Small intestine (tissue), 7 donors: ENCODE measurements around the gene AFF2. TPM values are rescaled to one million over a fixed set of nuclear protein-coding genes. Genes with fewer than 3 reads are reported as not detected.

Experiments
- DNase-seq, 2 donors: peaks; one replicate each; pipeline versions ENCODE4 v3.0.0 to v3.0.0-alpha.2; 2013
- FAIRE-seq: peaks from 2 replicates; lab custom pipeline; 2012; peaks lifted over from hg19 to GRCh38; lab: Jason Lieb, UNC
- H3K27ac ChIP-seq, 3 donors: one replicate each; pipeline ENCODE4 v1.5.1; 2013; ENCODE audit warnings: low read length in 2 of 3, mild to moderate bottlenecking in 2 of 3, control low read depth in 1 of 3, inconsistent platforms in 1 of 3, low read depth in 1 of 3, moderate library complexity in 1 of 3
- H3K27me3 ChIP-seq, 3 donors: one replicate each; pipeline ENCODE4 v1.6.1; 2013; ENCODE audit warnings: low read length in 3 of 3, inconsistent platforms in 1 of 3; ENCODE audit not compliant: control insufficient read depth in 3 of 3, insufficient read depth in 3 of 3
- H3K36me3 ChIP-seq, 3 donors: one replicate each; pipeline ENCODE4 v1.6.1; 2013; ENCODE audit warnings: low read length in 3 of 3, inconsistent platforms in 1 of 3, low read depth in 1 of 3, mild to moderate bottlenecking in 1 of 3, moderate library complexity in 1 of 3; ENCODE audit not compliant: control insufficient read depth in 3 of 3, insufficient read depth in 2 of 3
- H3K4me1 ChIP-seq, 3 donors: one replicate each; pipeline ENCODE4 v1.6.1; 2013; ENCODE audit warnings: low read length in 2 of 3, inconsistent platforms in 1 of 3, low read depth in 1 of 3, mild to moderate bottlenecking in 1 of 3, moderate library complexity in 1 of 3; ENCODE audit not compliant: control insufficient read depth in 3 of 3, insufficient read depth in 2 of 3
- H3K4me3 ChIP-seq, 3 donors: one replicate each; pipeline ENCODE4 v1.5.1; 2013; ENCODE audit warnings: low read length in 3 of 3, control low read depth in 1 of 3, inconsistent platforms in 1 of 3, low read depth in 1 of 3, mild to moderate bottlenecking in 1 of 3, moderate library complexity in 1 of 3
- H3K9me3 ChIP-seq, 2 donors: one replicate each; pipeline ENCODE4 v1.6.1; 2013; ENCODE audit warnings: low read depth in 1 of 2, low read length in 1 of 2; ENCODE audit not compliant: control insufficient read depth in 2 of 2, insufficient read depth in 1 of 2
- WGBS, 3 donors: extraction: QIAGEN DNeasy Blood & Tissue Kit; methylation state at CpG; one replicate each; pipeline ENCODE4 v1.1.7; 2013; 5-methylcytosine and 5-hydroxymethylcytosine counted together
- polyA plus RNA-seq, 4 donors: library from polyadenylated mRNA; stranded (reverse) in 3 of 4; unstranded in 1 of 4; fragments of 200-250 nt in 3 of 4; fragments of 120-200 nt in 1 of 4; gene quantifications; one replicate each; pipeline versions ENCODE4 v1.2.1 to v1.2.3, GENCODE V29; 2013
- donor health status: healthy with polysubstance abuse.
- donor health status: control.
- donor health status: control.
- donor health status: Bipolar disorder and iron deficiency.
- donor health status: healthy.

Gene AFF2
- polyA plus RNA-seq, 4 donors = 0.34 to 1.2 TPM; not detected in 2

DNA sequence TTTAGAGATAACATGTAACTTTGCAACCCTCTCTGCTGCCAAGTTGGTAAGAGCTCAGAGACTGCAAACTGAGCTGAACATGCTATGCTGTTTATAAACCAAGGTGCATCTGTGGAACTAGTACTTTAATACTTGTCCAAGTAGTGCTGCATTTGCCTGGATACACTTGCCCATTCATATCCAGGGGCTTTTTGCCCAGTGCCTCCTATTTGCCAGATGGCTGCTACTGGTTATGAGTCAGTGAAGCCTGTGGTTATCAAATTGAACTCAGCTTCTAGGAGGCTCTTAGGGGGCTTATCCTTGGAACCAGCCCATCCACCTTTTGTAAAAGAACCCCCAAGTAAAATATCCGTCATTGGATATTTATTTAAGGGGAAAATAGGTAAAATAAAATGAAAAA lies 79.6 kb downstream of the AFF2 start:
- H3K4me3 ChIP-seq = no peak overlapping the region
- no peak for DNase-seq
- no peak for FAIRE-seq

DNA sequence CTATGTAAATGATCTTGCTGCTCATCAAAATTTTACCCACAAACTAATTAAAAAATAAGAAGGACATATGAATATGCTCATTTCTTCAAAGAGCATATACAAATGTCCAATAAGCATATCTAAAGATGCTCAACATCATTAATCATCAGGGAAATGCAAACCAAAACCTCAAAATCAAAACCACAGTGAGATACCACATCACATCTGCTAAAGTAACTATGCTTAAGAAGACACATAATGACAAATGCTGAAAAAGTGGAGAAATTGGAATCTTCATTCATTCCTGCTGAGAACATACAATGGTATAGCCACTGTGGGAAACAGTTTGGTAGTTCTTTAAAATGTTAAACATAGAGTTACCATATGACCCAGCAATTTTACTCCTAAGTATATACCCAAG lies 81.9 kb downstream of the AFF2 start:
- no peak for FAIRE-seq
- H3K9me3 ChIP-seq = no peaks in the 10 kb centered on the region
- no peaks in the 10 kb centered on the region for H3K27me3 ChIP-seq
- no peaks in the 10 kb centered on the region for H3K4me1 ChIP-seq
- no peak for DNase-seq
- no peak overlapping the region for H3K4me3 ChIP-seq
- no peak overlapping the region for H3K27ac ChIP-seq
- no peaks in the 10 kb centered on the region for H3K36me3 ChIP-seq

More for the DNA sequence above, 79.6 kb downstream of the AFF2 start:
- no peaks in the 10 kb centered on the region for H3K9me3 ChIP-seq
- no peaks in the 10 kb centered on the region for H3K27me3 ChIP-seq
- H3K27ac ChIP-seq = no peak overlapping the region
- H3K36me3 ChIP-seq = no peaks in the 10 kb centered on the region
- WGBS, 3 donors = 35 to 73% (median 70%) methylated on average over 1 of the region's 1 CpG
- H3K4me1 ChIP-seq = no peaks in the 10 kb centered on the region

GRCh38 chrX:148588649-148589310 lies 88.4 kb downstream of the AFF2 start:
- Histone ChIP-seq H3K4me3 (no peak overlapping the region), H3K4me1 (no peaks in the 10 kb centered on the region), H3K36me3 (no peaks in the 10 kb centered on the region), H3K27ac (no peak overlapping the region), H3K9me3 (no peaks in the 10 kb centered on the region), H3K27me3 (no peaks in the 10 kb centered on the region)
- DNase-seq = no peak
- FAIRE-seq = no peak
- WGBS, 3 donors = 79 to 87% (median 82%) methylated on average over 6 of the region's 6 CpGs

GRCh38 chrX:148592595-148592994 lies 92.2 kb downstream of the AFF2 start:
- Histone ChIP-seq H3K27me3 (no peaks in the 10 kb centered on the region), H3K36me3 (no peaks in the 10 kb centered on the region), H3K27ac (no peak overlapping the region), H3K4me3 (no peak overlapping the region), H3K9me3 (no peaks in the 10 kb centered on the region), H3K4me1 (no peaks in the 10 kb centered on the region)
- no peak for FAIRE-seq
- DNase-seq = no peak
- WGBS, 3 donors = 10 to 65% (median 14%) methylated on average over 1 of the region's 1 CpG

- Histone ChIP-seq H3K27me3 (no peaks in the 10 kb centered on the region), H3K27ac (no peak overlapping the region), H3K4me3 (no peak overlapping the region), H3K4me1 (no peaks in the 10 kb centered on the region), H3K9me3 (no peaks in the 10 kb centered on the region), H3K36me3 (no peaks in the 10 kb centered on the region)
- DNase-seq = no peak
- no peak for FAIRE-seq
- WGBS, 3 donors = 38 to 83% (median 60%) methylated on average over 2 of the region's 2 CpGs
Measured at GRCh38 chrX:148593146-148593545, 92.7 kb downstream of the AFF2 start.

GRCh38 chrX:148593987-148594386 lies 93.6 kb downstream of the AFF2 start:
- FAIRE-seq = no peak
- H3K4me1 ChIP-seq = no peaks in the 10 kb centered on the region
- H3K36me3 ChIP-seq = no peaks in the 10 kb centered on the region
- no peaks in the 10 kb centered on the region for H3K9me3 ChIP-seq
- DNase-seq = no peak
- no peak overlapping the region for H3K27ac ChIP-seq
- H3K4me3 ChIP-seq = no peak overlapping the region
- no peaks in the 10 kb centered on the region for H3K27me3 ChIP-seq
- 45 to 61% (median 57%) methylated on average over 4 of the region's 4 CpGs for WGBS, 3 donors

DNA sequence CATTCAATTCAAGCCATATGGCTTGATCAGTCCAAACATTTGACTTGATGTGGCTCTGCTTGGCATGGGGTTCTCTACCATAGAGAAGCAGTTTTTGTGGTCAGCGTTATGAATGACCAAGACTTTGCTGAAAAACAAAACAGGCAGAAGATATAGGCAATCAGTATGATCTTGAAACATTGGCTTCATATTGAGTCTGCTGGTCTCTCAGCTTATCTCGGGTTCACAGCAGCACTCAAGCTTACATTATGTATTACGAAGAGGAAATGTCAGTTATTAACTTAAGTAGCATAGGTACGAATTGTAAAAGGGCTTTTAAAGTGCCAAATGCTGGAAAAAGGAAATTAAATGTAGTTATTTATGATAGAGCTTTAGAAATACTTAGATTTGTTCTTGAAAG lies 99.0 kb downstream of the AFF2 start:
- DNase-seq (no peak), FAIRE-seq (no peak)
- H3K4me1 ChIP-seq = no peaks in the 10 kb centered on the region
- WGBS, 3 donors = 30 to 69% (median 42%) methylated on average over 4 of the region's 4 CpGs
- no peaks in the 10 kb centered on the region for H3K36me3 ChIP-seq
- no peaks in the 10 kb centered on the region for H3K27me3 ChIP-seq
- H3K27ac ChIP-seq = no peak overlapping the region
- no peak overlapping the region for H3K4me3 ChIP-seq
- no peaks in the 10 kb centered on the region for H3K9me3 ChIP-seq

DNA sequence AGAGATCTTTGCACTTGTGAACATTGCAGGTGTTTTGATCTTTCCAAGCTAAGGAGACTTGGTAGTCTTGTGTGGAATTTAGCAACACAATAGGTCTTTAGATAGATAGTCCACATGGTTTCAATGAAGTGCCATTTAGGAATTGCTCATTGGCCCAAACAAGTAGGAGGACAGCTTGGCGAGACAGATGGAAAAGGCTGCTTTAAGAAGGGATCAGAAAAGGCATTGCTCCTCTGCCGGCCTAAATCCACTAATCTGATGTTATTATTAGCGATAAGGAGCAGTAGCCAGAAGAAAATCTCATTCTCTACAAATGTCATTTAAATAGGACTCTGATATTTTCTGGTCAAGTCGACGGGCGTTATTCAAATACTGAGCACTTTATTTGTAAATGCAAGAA lies 99.7 kb downstream of the AFF2 start:
- 73 to 77% (median 74%) methylated on average over 6 of the region's 6 CpGs for WGBS, 3 donors
- Histone ChIP-seq H3K36me3 (no peaks in the 10 kb centered on the region), H3K27ac (no peak overlapping the region), H3K27me3 (no peaks in the 10 kb centered on the region), H3K9me3 (no peaks in the 10 kb centered on the region), H3K4me1 (no peaks in the 10 kb centered on the region), H3K4me3 (no peak overlapping the region)
- no peak for FAIRE-seq
- DNase-seq = no peak

GRCh38 chrX:148600581-148600980 lies 100.2 kb downstream of the AFF2 start:
- Histone ChIP-seq H3K36me3 (no peaks in the 10 kb centered on the region), H3K27me3 (no peaks in the 10 kb centered on the region), H3K4me3 (no peak overlapping the region), H3K9me3 (no peaks in the 10 kb centered on the region), H3K27ac (no peak overlapping the region), H3K4me1 (no peaks in the 10 kb centered on the region)
- FAIRE-seq (no peak), DNase-seq (no peak)
- 78 to 90% (median 82%) methylated on average over 2 of the region's 2 CpGs for WGBS, 3 donors
